Activated CD8-positive, alpha-beta memory T cell treated with anti-CD3 and anti-CD28 coated beads for 48 hours (primary cell): ENCODE data around the gene GSN.

Source experiments
- DNase-seq, 3 experiments: peaks; one replicate each; pipeline ENCODE4 v3.0.0-alpha.2; 2020; ENCODE audit warnings: low read depth in 2 of 3, low spot score in 2 of 3

Gene GSN

GRCh38 chr9:121302341-121302740 lies 34.4 kb downstream of the GSN start:
- DNase-seq, result no peak

GRCh38 chr9:121302786-121303185 lies 34.8 kb downstream of the GSN start:
- DNase-seq, result no peak

- no peak for DNase-seq
These were observed 35.8 kb downstream of the GSN start for GRCh38 chr9:121303456-121304451.

GRCh38 chr9:121304707-121305106 lies 36.7 kb downstream of the GSN start:
- DNase-seq, result no peak

- no peak for DNase-seq
These were observed 37.5 kb downstream of the GSN start for GRCh38 chr9:121305269-121305994.

GRCh38 chr9:121307976-121308375 lies 40.0 kb downstream of the GSN start:
- DNase-seq, result no peak

GRCh38 chr9:121308765-121309164 lies 40.8 kb downstream of the GSN start:
- no peak for DNase-seq

- no peak for DNase-seq
These were observed 41.2 kb downstream of the GSN start for GRCh38 chr9:121309171-121309570.

- no peak for DNase-seq
These were observed 42.0 kb downstream of the GSN start for GRCh38 chr9:121309833-121310425.

- no peak for DNase-seq
These were observed 42.6 kb downstream of the GSN start for GRCh38 chr9:121310571-121310970.

- no peak for DNase-seq
These were observed 44.2 kb downstream of the GSN start for GRCh38 chr9:121312169-121312568.

- DNase-seq, result no peak
These were observed 45.6 kb downstream of the GSN start for GRCh38 chr9:121313458-121314152.

- no peak for DNase-seq
These were observed 48.4 kb downstream of the GSN start for GRCh38 chr9:121316378-121316777.

GRCh38 chr9:121316852-121317373 lies 49.0 kb downstream of the GSN start:
- DNase-seq, result no peak

GRCh38 chr9:121317737-121318630 lies 50.0 kb downstream of the GSN start:
- no peak for DNase-seq

- no peak for DNase-seq
These were observed 50.8 kb downstream of the GSN start for GRCh38 chr9:121318631-121319382.

GRCh38 chr9:121319383-121319780 lies 51.4 kb downstream of the GSN start:
- no peak for DNase-seq

- no peak for DNase-seq
These were observed 53.1 kb downstream of the GSN start for GRCh38 chr9:121321016-121321503.
